Progenitor cell of endocrine pancreas (in vitro differentiated cells): Measurements from ENCODE around the gene RALB. TPM values are rescaled to one million over a fixed set of nuclear protein-coding genes. Genes with fewer than 3 reads are reported as not detected.
"Not testable (repeated sequence)": the region's sequence is repeated elsewhere in the genome, so short reads cannot be mapped to it uniquely, and the experiment has no call there.

Source experiments
- DNase-seq: peaks from one replicate; pipeline ENCODE4 v3.0.0; 2021; ENCODE audit warnings: low spot score; ENCODE audit not compliant: unreplicated experiment
- H3K27ac Mint-ChIP-seq: 2 replicates; pipeline ENCODE4 v1.8.0; 2021; ENCODE audit warnings: mild to moderate bottlenecking, moderate library complexity, mixed read lengths
- H3K27me3 Mint-ChIP-seq: 2 replicates; pipeline ENCODE4 v1.8.0; 2021; ENCODE audit warnings: mixed read lengths
- H3K36me3 Mint-ChIP-seq: 2 replicates; pipeline ENCODE4 v1.8.0; 2022; ENCODE audit warnings: mixed read lengths; ENCODE audit not compliant: insufficient read depth
- H3K4me1 Mint-ChIP-seq: 2 replicates; pipeline ENCODE4 v1.8.0; 2021; ENCODE audit warnings: low read depth, mixed read lengths
- H3K4me3 Mint-ChIP-seq: 2 replicates; pipeline ENCODE4 v1.8.0; 2021; ENCODE audit warnings: low read depth, mild to moderate bottlenecking, moderate library complexity, mixed read lengths
- H3K9me3 Mint-ChIP-seq: 2 replicates; pipeline ENCODE4 v1.8.0; 2021; ENCODE audit warnings: low read depth, mixed read lengths
- total RNA-seq: library from RNA; stranded (reverse); gene quantifications from 2 replicates; pipeline ENCODE4 v1.2.1, GENCODE V29; 2021
- TF ChIP-seq, protein P1 (sequence below): fragments of 200-600 bp; sonication (generic); IDR thresholded peaks from one replicate; pipeline ENCODE4 v1.5.0; 2021; ENCODE audit warnings: antibody characterized with exemption, mild to moderate bottlenecking; ENCODE audit not compliant: unreplicated experiment

Gene RALB
- total RNA-seq, 1 donor from 2014 or later: 30.5 TPM

DNA sequence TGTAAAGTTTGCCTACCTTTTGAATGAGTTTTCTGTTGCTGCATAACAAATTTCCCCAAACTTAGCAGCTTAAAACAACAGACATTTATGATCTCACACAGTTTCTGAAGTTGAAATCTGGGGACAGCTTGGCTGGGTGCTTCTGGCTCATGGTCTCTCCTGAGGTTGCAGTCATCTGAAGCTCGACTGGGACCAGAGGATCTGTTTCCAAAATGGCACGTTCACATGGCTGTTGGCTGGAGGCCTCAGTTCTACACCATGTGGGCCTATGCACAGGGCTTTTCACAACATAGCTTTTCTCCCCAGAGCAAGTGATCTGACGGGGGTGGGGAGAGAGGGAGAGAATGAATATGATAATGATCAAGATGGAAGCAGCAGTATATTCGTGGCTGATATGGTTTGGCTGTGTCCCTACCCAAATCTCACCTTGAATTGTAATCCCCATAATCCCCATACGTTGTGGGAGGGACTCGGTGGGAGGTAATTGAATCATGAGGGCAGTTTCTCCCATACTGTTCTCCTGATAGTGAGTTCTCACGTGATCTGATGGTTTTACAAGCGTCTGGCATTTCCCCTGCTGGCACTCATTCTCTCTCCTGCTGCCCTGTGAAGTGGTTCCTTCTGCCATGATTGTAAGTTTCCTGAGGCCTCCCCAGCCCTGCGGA is 3.5 kb downstream of the RALB start:
- Mint-ChIP-seq H3K9me3 (peaks cover 12% of the 10 kb centered on the region), H3K4me1 (peaks cover 14% of the 10 kb centered on the region), H3K4me3 (no peak overlapping the region), H3K27ac (no peak overlapping the region), H3K36me3 (peaks cover 15% of the 10 kb centered on the region), H3K27me3 (peaks cover 10% of the 10 kb centered on the region)
- no peak for DNase-seq
- TF ChIP-seq, protein P1, sequence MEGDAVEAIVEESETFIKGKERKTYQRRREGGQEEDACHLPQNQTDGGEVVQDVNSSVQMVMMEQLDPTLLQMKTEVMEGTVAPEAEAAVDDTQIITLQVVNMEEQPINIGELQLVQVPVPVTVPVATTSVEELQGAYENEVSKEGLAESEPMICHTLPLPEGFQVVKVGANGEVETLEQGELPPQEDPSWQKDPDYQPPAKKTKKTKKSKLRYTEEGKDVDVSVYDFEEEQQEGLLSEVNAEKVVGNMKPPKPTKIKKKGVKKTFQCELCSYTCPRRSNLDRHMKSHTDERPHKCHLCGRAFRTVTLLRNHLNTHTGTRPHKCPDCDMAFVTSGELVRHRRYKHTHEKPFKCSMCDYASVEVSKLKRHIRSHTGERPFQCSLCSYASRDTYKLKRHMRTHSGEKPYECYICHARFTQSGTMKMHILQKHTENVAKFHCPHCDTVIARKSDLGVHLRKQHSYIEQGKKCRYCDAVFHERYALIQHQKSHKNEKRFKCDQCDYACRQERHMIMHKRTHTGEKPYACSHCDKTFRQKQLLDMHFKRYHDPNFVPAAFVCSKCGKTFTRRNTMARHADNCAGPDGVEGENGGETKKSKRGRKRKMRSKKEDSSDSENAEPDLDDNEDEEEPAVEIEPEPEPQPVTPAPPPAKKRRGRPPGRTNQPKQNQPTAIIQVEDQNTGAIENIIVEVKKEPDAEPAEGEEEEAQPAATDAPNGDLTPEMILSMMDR: no peak

DNA sequence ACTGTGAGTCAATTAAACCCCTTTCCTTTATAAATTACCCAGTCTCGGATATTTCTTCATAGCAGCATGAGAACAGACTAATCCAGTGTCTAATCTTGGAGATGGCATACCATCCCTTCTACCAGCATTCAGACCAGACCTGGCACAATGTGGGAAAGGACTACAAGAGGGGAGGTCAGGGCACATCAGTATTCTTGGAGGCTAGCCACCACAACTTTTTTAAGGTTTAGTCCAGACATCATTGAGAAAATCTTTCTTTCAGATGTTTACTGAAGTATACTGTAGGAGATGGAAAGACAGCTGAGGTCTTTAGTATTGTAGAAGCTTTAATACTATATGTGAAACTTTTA is 4.0 kb downstream of the RALB start:
- peaks cover 9% of the 10 kb centered on the region for H3K27me3 Mint-ChIP-seq
- H3K27ac Mint-ChIP-seq: no peak overlapping the region
- TF ChIP-seq, protein P1: no peak
- H3K4me3 Mint-ChIP-seq: no peak overlapping the region
- peaks cover 12% of the 10 kb centered on the region for H3K9me3 Mint-ChIP-seq
- H3K36me3 Mint-ChIP-seq: peaks cover 15% of the 10 kb centered on the region
- no peak for DNase-seq
- H3K4me1 Mint-ChIP-seq: peaks cover 14% of the 10 kb centered on the region

DNA sequence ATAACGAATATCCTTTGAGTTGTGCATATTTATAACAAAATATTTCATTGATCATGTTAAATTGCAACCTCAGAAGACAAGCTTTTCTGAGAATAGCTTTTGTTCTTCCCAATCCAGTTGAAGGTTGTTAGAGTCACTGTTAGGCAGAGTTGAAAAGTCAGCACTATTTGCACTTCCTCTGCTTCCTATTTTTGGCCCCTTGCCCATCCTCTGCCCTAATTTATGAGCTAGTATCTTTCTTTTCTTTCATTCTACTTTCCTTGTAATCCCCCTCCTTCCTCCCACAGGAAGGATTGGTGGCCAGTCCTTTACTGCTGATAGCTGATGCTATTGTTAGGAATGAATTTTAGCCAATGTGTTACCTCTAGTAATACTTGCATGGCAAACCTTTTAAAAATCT is 4.9 kb downstream of the RALB start:
- Mint-ChIP-seq H3K9me3 (peaks cover 12% of the 10 kb centered on the region), H3K4me3 (no peak overlapping the region), H3K27me3 (peaks cover 3% of the 10 kb centered on the region), H3K36me3 (peaks cover 15% of the 10 kb centered on the region), H3K27ac (no peak overlapping the region), H3K4me1 (peaks cover 11% of the 10 kb centered on the region)
- DNase-seq: no peak
- TF ChIP-seq, protein P1: no peak

DNA sequence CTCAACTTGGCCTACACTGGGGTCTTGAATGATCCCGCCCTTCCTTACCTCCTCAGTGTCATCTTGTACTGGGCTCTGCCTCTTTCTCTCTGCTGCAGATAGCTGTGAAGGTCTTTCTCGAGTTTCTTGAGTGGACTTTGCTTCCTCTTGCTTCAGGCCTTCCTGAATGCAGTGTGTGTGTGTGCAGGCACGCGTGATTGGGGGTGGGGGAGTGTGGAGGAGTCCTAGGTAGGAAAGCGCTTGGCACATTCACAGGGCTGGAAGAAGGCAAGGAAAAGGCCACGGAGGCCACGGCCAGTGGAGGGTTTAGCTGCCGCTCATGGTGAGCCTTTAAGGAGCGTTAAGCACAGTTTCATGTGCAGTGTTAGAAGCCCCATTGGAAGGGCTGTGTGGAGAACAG is 5.5 kb downstream of the RALB start:
- Mint-ChIP-seq H3K27ac (no peak overlapping the region), H3K36me3 (peaks cover 15% of the 10 kb centered on the region), H3K27me3 (peaks cover 3% of the 10 kb centered on the region), H3K4me3 (no peak overlapping the region), H3K9me3 (peaks cover 12% of the 10 kb centered on the region), H3K4me1 (peaks cover 11% of the 10 kb centered on the region)
- no peak for DNase-seq
- TF ChIP-seq, protein P1: no peak

DNA sequence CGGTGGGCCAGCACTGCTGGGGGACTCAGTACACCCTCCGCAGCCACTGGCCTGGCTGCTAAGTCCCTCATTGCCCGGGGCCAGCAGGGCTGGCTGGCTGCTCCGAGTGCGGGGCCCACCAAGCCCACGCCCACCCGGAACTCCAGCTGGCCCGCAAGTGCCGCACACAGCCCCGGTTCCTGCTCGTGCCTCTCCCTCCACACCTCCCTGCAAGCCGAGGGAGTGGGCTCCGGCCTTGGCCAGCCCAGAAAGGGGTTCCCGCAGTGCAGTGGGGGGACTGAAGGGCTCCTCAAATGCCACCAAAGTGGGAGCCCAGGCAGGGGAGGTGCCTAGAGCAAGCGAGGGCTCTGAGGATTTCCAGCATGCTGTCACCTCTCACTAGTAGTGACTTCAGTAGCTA is 7.3 kb downstream of the RALB start:
- not testable (repeated sequence) for DNase-seq, H3K27me3 Mint-ChIP-seq, H3K4me1 Mint-ChIP-seq, H3K27ac Mint-ChIP-seq, H3K4me3 Mint-ChIP-seq
- Mint-ChIP-seq H3K36me3 (peaks cover 15% of the 10 kb centered on the region), H3K9me3 (peaks cover 12% of the 10 kb centered on the region)

DNA sequence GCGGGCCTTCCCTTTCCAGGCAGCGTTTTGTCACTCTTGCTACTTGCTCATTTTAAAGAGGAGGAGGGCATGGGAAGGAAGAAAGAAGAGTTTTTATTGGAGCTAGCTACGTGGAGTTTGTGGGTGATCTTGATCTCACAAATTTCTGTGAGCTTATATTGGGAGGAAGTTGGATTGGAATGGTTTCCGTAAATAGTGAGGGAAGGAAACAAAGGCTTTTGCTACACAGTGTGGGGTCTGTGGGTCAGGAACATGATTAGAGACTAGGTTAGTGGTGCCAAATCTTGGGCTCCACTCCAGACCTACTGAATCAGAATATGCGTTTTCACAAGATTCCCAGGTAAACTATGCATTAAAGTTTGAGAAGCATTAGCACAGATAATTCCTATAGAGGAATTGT is 8.1 kb downstream of the RALB start:
- no peak for DNase-seq
- Mint-ChIP-seq H3K4me3 (no peak overlapping the region), H3K27ac (no peak overlapping the region), H3K36me3 (peaks cover 15% of the 10 kb centered on the region), H3K4me1 (no peaks in the 10 kb centered on the region), H3K27me3 (no peaks in the 10 kb centered on the region), H3K9me3 (peaks cover 12% of the 10 kb centered on the region)
- TF ChIP-seq, protein P1: no peak
